Hematopoietic multipotent progenitor cell treated with erythropoietin and hydrocortisone succinate and interleukin-3 and kit ligand, for 4 days (in vitro differentiated cells): ENCODE data around the gene SPDYE1.
"Not testable (repeated sequence)": the region's sequence is repeated elsewhere in the genome, so short reads cannot be mapped to it uniquely, and the experiment has no call there.

ENCODE experiments used
- DNase-seq: peaks from one replicate; pipeline ENCODE4 v3.0.0-alpha.2; 2015

SPDYE1 gene, protein sequence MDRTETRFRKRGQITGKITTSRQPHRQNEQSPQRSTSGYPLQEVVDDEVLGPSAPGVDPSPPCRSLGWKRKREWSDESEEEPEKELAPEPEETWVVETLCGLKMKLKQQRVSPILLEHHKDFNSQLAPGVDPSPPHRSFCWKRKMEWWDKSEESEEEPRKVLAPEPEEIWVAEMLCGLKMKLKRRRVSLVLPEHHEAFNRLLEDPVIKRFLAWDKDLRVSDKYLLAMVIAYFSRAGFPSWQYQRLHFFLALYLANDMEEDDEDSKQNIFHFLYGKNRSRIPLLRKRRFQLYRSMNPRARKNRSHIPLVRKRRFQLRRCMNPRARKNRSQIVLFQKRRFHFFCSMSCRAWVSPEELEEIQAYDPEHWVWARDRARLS

DNA sequence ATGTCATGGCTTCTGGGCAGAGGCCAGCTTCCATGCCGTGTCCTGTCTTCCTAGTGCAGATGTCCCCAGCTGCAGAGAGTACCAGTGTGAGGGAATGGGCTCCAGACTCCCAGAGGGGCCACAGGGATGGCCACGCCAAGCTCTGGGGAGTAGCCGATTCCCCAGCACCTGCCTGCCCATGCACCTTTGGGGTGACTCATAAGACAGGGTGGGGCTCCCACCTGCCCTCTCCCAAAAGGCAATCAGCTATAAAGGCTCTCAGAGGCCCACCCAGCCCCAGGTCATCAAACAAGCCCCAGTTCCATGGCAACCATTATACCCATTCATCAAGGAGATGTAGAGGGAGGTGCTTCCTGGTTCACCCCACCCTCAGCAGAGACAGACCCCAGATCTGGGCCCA is at the start of gene SPDYE1:
TSS of gene SPDYE1 (plus strand) at position 366 of the 400 bp plus-strand sequence. CDS start 2,053 bp downstream, outside the sequence.
- not testable (repeated sequence) for DNase-seq

GRCh38 chr7:43952028-43952427 is 45.7 kb upstream of the SPDYE1 start:
- DNase-seq: no peak

- DNase-seq: no peak
Measured at GRCh38 chr7:43953071-43953470, 44.6 kb upstream of the SPDYE1 start.

DNA sequence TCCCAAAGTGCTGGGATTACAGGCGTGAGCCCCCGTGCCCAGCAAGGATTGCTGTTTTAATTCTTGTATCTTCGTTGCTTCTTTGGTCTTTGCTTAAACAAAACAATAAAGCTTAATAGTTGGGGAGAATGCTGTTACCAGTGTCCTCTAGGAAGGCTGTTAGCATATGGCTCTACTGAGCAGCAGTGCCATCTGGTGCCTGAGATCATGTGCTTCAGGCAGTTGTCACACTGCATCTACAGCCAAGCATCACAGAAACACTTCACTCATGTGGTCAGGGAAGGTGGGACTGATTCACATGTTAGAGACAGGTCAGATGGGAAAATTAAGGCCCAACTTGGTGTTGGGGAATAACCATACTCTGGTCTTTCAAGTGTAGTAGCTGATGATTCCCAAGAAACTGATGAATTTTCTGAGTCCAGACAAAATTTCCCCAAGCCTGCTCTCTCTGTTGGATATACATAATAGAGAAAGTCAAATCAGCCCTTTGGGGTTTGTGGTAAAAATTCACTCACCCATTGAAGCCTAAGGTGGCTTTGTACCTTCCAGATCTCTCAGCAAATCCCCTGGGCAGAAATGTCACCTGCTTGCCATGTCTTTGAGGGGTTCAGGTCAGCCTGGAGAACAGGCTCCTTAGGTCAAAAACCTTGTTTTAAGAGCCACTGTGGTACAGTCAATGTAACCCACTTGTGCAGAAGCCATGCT is 43.0 kb upstream of the SPDYE1 start:
- DNase-seq: peak; percentile 78

DNA sequence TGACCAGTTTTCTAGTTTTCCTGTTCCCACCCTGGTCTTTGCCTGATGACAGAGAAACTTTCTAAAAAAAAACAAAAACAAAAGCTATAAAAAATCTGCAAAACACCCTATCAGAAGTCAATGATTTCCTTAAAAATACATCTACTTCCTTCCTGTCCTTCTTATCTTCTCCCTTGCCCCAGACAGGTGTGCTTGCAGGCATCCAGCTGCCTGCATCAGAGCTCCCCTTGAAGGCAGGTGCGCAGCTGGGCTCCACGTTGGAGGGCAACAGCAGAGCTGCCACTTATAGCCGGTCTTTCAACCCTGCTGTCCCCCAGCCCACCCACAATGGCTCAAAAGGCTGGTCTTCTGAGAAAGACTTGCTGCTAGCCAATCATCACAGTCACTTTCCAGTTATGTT is 41.7 kb upstream of the SPDYE1 start:
- DNase-seq: no peak

GRCh38 chr7:43960933-43961332 is 36.8 kb upstream of the SPDYE1 start:
- no peak for DNase-seq

DNA sequence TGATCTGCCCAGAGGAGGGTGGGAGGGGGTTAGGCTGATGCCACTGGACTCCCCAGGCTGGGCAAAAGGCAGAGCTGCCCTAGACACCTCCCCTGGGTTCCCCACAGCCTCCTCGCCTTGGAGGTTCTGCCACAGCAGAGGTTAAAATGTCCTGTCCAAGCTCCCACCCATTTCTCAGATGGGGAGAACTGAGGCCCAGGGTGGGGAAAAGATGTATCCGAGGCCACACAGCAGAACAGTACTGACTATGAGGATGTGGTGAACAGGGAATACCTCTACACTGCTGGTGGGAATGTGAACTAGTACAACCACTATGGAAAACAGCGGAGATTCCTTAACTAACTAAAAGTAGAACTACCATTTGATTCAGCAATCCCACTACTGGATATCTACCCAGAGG is 31.3 kb upstream of the SPDYE1 start:
- not testable (repeated sequence) for DNase-seq

DNA sequence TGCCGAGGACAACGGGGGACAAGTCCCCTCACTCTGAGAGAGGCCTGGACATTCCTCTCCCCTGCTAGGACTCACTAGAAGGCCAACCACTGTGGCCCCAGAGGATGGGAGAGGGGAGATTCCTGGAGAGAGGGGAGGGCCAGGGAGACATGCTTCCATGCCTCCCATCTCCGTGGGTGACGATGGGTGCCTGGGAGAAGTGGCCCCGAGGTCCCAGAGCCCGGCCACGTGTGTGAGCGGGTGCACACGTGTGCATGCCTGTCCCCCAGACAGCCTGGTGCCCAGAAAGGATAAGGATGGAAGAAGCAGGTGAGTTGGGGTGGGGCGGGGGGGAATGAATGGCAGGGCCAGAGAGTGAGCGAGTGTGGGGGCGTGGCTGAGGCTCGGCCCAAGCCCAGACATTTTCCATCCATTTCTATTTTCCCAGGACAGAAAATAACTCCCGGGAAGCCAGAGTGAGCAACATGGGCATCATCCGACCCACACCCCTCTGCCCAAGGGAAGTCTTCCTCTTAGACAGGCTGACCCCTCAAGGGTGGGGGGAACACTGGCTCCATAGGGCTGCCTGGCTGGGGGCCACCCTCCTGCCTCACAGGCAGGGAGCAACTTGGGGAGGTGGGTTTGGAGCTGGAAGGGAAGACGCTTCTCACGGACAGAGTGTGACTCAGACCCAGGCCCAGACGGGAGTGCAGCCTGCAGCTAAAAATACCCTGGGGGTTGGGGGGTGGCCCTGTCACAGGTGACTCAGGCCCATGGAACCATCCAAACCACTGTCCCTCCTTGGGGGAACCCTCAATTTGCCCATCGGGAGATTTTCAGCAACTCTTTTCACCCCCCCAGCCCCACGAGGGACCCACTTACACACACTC is 29.3 kb upstream of the SPDYE1 start:
- DNase-seq: not testable (repeated sequence)

DNA sequence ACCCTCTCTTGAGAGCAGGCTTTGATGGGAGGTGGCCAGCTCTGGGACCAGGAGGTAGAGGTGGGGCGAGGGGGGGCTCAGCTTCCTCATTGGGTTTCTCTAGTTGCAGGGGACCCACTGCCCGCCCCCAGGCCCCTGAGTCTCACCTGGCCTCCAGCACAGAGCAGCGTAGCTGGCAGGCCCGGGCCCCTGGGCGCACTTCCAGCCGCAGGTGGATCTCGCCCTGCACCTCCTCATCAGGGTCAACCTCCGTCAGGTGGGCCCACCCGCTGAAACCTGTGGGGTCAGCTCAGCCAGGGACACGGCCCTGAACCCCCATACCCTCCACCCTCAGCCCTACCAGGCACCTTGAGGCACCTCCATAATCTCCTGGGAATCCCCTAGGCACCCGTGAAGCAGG is 28.1 kb upstream of the SPDYE1 start:
- not testable (repeated sequence) for DNase-seq

GRCh38 chr7:43970698-43971097 is 27.0 kb upstream of the SPDYE1 start:
- DNase-seq: not testable (repeated sequence)

DNA sequence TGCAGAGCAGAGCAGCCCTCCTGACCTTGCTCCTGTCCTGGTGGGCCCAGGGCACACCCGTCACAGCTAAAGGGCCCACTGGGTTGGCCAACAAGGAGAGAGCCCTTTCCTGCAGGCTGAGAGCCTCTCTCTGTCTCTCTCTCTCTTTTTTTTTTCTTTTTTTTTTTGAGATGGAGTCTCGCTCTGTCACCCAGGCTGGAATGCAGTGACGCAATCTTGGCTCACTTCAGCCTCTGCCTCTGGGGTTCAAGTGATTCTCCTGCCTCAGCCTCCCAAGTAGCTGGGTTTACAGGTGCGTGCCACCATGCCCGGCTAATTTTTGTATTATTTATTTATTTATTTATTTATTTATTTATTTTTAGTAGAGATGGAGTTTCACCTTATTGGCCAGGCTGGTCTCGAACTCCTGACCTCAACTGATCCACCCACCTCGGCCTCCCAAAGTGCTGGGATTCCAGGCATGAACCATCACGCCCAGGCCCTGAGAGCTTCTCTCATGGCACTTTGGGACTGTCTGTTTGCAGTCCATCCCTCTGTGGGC is 23.6 kb upstream of the SPDYE1 start:
- DNase-seq: not testable (repeated sequence)

DNA sequence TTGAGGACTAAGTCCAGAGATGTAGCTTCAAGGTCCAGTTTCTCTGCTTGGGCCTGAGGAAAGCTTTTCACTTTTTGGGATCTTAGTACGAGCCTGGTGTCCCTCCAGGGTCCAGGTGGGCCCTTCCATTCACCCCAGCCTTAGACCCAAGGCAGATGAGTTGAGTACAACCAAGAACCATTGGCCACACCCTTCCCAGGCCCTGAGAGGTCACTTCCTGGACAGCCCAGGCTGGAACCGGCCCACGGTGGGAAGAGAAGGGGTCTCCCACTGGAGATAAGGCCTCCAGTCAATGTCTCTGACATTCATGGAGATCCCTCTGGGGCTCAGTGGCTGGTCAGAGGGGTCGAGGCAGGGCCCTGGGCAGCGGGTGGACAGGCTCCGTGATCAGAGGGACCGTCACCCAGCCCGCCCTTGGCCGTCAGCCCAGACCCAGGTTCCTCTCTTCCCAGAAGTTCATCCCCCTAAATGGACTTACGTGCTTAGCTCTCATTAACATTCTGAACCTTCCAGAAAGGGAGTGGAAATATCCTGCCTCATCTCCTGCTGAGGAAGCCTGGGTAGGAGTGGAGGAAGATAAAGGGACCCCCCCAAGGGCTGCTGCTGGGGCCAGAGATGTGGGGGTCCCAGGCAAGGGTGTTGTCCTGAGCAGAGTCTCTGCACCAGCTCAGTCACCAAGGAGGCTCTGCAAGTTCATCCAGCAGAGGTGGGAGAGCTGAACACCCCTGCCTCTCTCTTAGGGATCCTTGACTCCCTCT is 22.8 kb upstream of the SPDYE1 start:
- not testable (repeated sequence) for DNase-seq

- DNase-seq: no peak
Measured at GRCh38 chr7:43977525-43977924, 20.2 kb upstream of the SPDYE1 start.

DNA sequence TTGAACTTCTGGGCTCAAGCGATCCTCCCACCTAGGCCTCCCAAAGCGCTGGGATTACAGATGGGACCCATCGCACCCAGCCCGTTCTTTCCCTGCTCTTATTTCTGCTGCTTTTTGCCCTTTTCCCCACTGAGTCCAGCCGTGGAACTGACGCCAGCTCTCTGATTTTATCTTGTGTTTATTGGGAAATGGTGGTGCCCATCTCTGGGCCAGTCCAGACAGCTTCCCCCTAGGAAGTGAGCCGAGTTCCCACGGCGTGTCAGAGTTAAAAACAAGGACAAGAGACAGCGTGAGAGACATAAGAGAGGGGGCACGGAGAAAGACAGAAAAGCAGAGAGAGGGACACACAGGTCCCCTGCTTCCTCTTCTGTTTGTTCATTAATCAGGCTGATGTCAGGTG is 19.6 kb upstream of the SPDYE1 start:
- DNase-seq: not testable (repeated sequence)

DNA sequence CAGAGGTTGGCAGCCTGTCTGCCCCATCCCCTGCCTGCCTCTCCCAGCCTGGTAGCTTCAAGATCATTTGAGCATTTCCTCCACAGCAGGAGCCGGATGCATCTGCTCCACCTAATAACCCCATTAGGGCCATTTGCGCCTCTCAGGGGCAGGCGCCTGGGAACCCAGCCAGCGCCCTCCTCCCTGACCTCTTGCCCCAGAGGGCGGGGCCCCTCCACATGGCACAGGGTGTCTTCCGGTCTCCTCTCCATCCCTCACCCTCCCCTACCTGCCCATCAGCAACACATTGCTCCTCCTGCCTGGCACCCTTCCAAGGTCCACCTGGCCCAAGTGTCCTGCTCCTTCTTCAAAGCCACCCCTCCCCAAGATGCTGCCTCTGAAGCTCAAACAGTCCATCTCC is 14.8 kb upstream of the SPDYE1 start:
- DNase-seq: not testable (repeated sequence)

DNA sequence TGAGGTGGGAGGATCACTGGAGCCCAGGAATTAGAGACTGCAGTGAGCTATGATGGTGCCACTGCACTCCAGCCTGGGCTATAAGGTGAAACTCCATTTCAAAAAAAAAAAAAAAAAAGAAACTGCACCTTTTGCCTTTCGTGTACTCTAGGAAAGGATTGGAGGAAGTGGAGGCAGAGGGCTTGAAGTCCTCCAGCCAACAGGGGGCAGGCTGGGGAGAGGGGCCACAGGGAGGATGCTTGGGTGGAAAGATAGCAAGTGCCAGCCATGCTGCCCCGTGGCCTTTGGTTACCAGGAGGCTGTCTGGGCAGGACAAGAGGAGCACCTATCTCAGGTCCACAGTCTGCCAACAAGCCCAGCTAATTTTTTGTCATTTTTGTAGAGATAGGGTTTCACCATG is 14.0 kb upstream of the SPDYE1 start:
- DNase-seq: not testable (repeated sequence)

DNA sequence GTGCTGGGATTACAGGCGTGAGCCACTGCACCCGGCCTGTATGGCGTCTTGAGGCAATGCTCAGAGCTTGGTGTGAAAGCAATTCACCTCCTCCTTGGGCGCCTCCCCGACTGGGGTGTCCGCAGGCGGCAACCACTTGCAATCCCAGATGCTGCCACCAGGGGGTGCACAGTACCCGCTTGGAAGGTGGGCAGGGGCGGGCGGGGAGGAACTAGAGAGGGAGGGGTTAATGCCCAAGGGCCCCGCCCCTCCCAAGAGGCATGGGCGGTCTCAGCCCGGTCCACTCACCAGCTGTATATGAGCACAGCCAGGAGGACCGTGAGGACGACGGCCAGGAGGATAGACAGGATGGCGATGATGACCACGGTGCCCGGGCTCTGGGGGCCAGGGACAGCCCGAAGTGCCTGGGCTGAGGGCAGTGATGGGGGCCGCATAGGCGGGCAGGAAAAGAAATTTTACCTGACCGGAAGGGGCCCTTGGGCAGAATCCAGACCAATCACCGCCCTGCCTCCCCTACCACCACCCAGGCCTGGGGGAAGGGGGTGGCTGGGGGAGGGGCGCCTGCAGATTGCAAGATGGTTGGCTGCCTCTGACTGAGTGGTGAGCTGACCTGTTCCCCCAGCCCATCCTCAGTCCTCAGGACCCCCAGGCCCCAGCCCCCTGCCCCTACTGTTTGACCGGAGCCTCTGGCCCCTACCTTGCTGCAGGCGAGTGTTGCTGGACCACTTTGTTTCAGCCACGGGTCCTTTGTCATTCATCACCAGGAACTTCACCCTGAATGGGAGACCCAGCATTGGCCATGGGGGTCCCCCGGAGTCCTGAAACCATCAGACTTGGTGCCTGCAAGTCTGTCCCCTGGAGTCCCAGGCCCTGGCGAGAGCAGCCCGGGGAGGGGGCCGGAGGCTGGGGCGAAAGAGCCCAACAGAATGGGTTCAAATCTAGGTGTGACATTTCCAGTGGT is 11.5 kb upstream of the SPDYE1 start:
- DNase-seq: peak; percentile 52

DNA sequence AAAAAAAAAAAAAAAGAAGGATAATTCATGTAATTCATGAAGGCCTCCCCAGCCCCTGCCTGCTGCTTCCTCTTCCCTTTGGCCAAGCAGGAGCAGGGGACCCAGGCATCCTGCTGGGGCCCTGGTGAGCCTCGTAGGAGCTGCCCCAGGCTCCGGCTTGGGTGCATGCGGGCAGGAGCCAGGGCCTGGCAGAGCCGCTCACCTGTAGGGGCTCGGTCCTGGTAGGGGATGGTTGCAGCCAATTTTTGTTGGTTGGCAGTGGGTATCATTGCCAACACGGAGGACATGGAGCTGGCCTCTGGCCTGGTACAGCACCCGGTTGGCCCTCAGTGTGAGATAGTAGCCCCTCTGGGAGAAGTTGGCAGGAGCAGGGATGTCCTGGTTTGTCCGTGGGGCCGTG is 10.2 kb upstream of the SPDYE1 start:
- DNase-seq: not testable (repeated sequence)

DNA sequence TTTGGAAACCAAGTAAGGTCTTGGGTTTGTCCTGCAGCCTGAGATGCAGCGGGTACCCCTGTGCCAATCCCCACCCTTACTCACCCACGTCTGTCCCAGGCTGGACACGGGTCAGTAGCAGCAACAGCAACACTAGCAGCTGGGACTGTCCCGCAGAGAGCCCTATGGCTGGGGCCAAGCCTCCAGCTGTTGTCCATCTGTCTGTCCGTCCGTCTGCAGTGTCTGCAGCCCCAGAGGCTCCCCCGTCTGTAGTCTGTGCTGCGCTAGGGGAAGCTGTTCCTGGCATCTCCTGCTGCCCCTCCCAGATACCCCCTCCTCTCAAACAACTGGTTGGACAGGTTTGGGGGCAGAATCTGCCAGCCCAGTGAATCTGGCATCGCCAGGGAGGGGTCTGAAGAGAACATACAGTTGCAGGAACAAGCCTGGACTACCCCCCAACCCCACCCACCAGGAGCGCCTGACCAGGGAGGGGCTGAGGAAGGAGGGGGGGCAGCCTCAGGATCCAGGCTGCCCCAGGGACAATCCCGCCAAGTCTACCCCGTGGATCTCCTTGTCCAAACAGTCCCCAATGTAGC is 7.6 kb upstream of the SPDYE1 start:
- not testable (repeated sequence) for DNase-seq

DNA sequence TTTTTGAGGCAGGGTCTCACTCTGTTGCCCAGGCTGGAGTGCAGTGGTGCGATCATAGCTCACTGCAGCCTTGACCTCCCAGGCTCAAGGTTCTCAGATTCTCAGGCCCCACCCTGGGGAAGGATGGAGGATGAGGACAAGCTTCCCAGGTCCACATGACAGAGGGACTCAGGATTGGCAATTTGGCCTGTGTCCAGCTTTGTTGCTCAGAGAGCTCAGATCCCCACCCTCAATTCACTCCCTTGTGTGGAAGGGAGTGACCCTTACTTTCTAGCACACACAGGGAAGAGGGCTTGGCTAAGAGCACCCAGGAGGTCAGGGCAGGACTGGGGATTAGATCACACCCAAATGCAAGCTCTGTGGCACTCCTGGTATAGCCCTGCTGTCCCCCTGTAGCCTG is 6.9 kb upstream of the SPDYE1 start:
- not testable (repeated sequence) for DNase-seq

GRCh38 chr7:43992896-43993295 is 4.8 kb upstream of the SPDYE1 start:
- not testable (repeated sequence) for DNase-seq
